SU-DHL-6 (cell line): ENCODE data around the gene UVSSA.

Source experiments
- EZH2phosphoT487 ChIP-seq: fragments of 200-600 bp; sonication (generic), shearing (Covaris generic); conservative IDR thresholded peaks from 2 replicates; pipeline ENCODE4 v1.6.1; 2018; ENCODE audit warnings: mild to moderate bottlenecking, antibody characterized with exemption, low read length, moderate library complexity, mixed read lengths
- TF ChIP-seq, protein P1 (sequence below): fragments of 200-600 bp; sonication (generic); IDR thresholded peaks from one replicate; pipeline ENCODE4 v1.5.1; 2017; ENCODE audit warnings: antibody characterized with exemption, mild to moderate bottlenecking, low read length, moderate library complexity; ENCODE audit not compliant: insufficient read depth, poor library complexity, severe bottlenecking

DNA sequence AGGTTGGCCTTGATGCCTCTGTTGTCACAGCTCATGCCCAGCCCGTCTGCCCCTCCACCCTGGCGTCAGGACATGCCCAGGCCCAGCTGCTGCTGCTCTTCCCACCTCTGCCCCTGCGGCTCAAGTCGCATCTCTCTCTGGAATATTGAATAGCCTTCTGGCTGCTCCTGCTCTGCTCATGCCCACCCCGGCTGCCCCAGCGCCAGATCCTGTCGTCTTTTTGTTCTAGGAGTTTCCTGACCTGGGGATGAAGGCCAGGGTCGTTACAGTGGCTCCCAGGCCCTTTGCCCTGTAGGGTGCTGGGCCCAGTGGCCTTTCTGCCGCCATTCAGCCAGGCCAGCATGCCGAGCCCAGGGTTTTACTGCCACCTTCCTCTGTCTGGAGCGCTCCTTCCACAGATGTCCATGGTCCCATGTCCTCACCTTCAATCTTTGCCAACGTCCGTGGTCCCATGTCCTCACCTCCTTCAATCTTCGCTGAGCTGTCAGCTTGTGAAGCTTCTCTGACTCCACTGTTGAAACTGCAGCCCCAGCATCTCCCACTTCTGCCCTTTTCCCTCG is 47.6 kb upstream of the UVSSA start:
- TF ChIP-seq, protein P1, sequence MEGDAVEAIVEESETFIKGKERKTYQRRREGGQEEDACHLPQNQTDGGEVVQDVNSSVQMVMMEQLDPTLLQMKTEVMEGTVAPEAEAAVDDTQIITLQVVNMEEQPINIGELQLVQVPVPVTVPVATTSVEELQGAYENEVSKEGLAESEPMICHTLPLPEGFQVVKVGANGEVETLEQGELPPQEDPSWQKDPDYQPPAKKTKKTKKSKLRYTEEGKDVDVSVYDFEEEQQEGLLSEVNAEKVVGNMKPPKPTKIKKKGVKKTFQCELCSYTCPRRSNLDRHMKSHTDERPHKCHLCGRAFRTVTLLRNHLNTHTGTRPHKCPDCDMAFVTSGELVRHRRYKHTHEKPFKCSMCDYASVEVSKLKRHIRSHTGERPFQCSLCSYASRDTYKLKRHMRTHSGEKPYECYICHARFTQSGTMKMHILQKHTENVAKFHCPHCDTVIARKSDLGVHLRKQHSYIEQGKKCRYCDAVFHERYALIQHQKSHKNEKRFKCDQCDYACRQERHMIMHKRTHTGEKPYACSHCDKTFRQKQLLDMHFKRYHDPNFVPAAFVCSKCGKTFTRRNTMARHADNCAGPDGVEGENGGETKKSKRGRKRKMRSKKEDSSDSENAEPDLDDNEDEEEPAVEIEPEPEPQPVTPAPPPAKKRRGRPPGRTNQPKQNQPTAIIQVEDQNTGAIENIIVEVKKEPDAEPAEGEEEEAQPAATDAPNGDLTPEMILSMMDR: no peak
- no peak for TF ChIP-seq EZH2phosphoT487
